Measurements from ENCODE around the gene RBM17. TPM values are rescaled to one million over a fixed set of nuclear protein-coding genes. Genes with fewer than 3 reads are reported as not detected.

The RBM17 gene
- total RNA-seq, 1 donor from 2014 or later = 112 TPM

DNA sequence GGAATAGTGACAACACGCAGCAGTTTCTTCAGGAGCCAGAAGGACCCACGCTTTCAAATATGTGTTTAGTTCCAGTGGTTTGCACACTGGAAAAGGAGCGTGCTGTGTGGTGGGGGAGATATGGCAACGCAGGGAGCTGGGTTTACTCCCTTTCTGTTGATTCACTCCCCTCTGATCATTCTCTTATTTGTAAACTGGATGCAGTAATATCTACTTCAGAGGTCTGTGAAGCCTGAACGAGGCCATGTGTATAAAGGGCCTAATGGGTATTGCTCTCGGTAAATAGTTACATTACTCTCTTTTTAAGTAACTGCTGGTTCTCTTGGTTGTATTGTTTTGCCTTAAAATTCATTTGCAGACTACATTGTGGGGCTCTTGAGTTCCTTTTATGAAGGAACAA is 19.2 kb downstream of the RBM17 start:
- peaks cover 7% of the 10 kb centered on the region for H3K4me1 Mint-ChIP-seq
- DNase-seq (ENCODE audit: low spot score in 2 of 2, unreplicated experiment in 2 of 2) = no peak
- H3K36me3 Mint-ChIP-seq = peaks cover 57% of the 10 kb centered on the region
- no peak for TF ChIP-seq CTCF (IDR thresholded peaks at IDR 0.05; ENCODE audit: unreplicated experiment)
- peak overlapping the region; percentile 54 for H3K27ac Mint-ChIP-seq
- no peaks in the 10 kb centered on the region for H3K9me3 Mint-ChIP-seq
- H3K27me3 Mint-ChIP-seq (ENCODE audit: low read depth) = no peaks in the 10 kb centered on the region
- H3K4me3 Mint-ChIP-seq = no peak overlapping the region

DNA sequence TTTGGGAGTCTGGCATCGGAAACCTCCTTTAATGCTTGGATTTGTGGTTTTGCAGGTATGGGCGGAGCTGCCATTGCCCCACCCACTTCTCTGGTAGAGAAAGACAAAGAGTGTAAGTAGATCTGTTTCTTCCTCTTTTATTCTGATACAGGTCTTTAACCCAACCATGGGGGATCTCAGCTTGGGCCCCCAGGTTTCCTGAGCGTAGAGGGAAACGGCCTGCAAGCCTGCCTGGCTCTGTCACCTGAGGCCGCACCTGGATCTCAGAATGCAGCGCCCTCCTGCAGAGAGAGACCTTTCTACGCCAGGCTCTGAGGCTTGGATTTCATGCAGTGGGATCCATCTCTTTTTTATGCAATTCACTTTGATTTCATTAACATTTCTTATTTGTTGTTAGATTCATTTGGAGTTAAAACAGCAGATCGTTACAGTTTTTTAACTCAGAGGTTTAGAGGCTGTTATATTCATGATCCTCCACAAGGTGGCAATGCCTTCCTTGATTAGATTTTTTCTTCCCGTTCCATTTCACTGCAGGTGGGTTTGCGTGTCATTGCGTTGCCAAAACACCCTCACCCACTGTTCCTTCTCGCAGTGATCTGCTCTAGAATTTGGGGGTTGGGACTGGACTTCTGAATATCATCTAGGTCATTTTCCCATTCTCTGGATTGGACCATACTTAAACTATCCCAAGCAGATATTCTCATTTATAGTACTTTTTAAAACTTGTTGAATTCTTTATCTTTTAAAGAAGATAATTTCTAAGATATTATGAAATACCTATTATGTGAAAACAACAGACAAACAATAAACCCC is 20.0 kb downstream of the RBM17 start:
- no peak for DNase-seq (ENCODE audit: low spot score in 2 of 2, unreplicated experiment in 2 of 2)
- H3K36me3 Mint-ChIP-seq = peaks cover 64% of the 10 kb centered on the region

DNA sequence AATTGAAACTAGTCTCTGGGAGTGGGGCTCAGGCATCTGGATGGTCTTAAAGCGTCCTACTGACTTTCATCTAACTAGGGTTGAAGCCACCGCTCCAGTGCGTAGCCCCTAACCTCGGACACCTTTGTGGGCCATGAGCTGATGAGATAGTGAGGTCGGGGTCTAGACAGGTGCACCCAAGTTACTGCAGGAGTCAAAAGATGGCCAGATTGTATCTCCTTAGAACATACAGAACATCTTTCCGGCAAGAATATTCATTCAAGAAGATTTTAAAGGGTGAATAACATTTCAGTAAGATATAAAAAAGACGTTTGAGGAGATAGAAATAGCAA is 20.6 kb downstream of the RBM17 start:
- no peak for TF ChIP-seq CTCF (IDR thresholded peaks at IDR 0.05; ENCODE audit: unreplicated experiment)
- H3K4me3 Mint-ChIP-seq = no peak overlapping the region
- H3K27ac Mint-ChIP-seq = no peak overlapping the region
- no peaks in the 10 kb centered on the region for H3K9me3 Mint-ChIP-seq
- no peak for DNase-seq (ENCODE audit: low spot score in 2 of 2, unreplicated experiment in 2 of 2)
- peaks cover 65% of the 10 kb centered on the region for H3K36me3 Mint-ChIP-seq
- H3K4me1 Mint-ChIP-seq = peaks cover 7% of the 10 kb centered on the region
- no peaks in the 10 kb centered on the region for H3K27me3 Mint-ChIP-seq (ENCODE audit: low read depth)

More for the DNA sequence above, 20.0 kb downstream of the RBM17 start:
- Mint-ChIP-seq H3K4me1 (peaks cover 7% of the 10 kb centered on the region), H3K4me3 (no peak overlapping the region), H3K9me3 (no peaks in the 10 kb centered on the region), H3K27me3 (ENCODE audit: low read depth) (no peaks in the 10 kb centered on the region), H3K27ac (no peak overlapping the region)
- TF ChIP-seq CTCF (IDR thresholded peaks at IDR 0.05; ENCODE audit: unreplicated experiment) = peak; percentile 90

- Mint-ChIP-seq H3K36me3 (peaks cover 63% of the 10 kb centered on the region), H3K27me3 (ENCODE audit: low read depth) (no peaks in the 10 kb centered on the region), H3K4me1 (peaks cover 7% of the 10 kb centered on the region), H3K4me3 (no peak overlapping the region), H3K9me3 (no peaks in the 10 kb centered on the region), H3K27ac (no peak overlapping the region)
- no peak for DNase-seq (ENCODE audit: low spot score in 2 of 2, unreplicated experiment in 2 of 2)
- TF ChIP-seq CTCF (IDR thresholded peaks at IDR 0.05; ENCODE audit: unreplicated experiment) = no peak
These were observed 21.3 kb downstream of the RBM17 start for GRCh38 chr10:6110136-6110535.

- Mint-ChIP-seq H3K27ac (no peak overlapping the region), H3K4me3 (no peak overlapping the region), H3K27me3 (ENCODE audit: low read depth) (no peaks in the 10 kb centered on the region), H3K4me1 (peaks cover 14% of the 10 kb centered on the region), H3K9me3 (no peaks in the 10 kb centered on the region), H3K36me3 (peaks cover 61% of the 10 kb centered on the region)
- DNase-seq (ENCODE audit: low spot score in 2 of 2, unreplicated experiment in 2 of 2) = no peak
- no peak for TF ChIP-seq CTCF (IDR thresholded peaks at IDR 0.05; ENCODE audit: unreplicated experiment)
These were observed 24.1 kb downstream of the RBM17 start for GRCh38 chr10:6112893-6113292.

Measured in mesothelial cell of epicardium (in vitro differentiated cells).